ENCODE measurements around the gene PPIE. TPM values are rescaled to one million over a fixed set of nuclear protein-coding genes. Genes with fewer than 3 reads are reported as not detected.

PPIE gene
- total and polyA plus RNA-seq, 2 of the 13 experiments (the other 11 are each of a cell fraction or from before 2014, with no cell fraction given): 15.3 to 26.3 TPM

DNA sequence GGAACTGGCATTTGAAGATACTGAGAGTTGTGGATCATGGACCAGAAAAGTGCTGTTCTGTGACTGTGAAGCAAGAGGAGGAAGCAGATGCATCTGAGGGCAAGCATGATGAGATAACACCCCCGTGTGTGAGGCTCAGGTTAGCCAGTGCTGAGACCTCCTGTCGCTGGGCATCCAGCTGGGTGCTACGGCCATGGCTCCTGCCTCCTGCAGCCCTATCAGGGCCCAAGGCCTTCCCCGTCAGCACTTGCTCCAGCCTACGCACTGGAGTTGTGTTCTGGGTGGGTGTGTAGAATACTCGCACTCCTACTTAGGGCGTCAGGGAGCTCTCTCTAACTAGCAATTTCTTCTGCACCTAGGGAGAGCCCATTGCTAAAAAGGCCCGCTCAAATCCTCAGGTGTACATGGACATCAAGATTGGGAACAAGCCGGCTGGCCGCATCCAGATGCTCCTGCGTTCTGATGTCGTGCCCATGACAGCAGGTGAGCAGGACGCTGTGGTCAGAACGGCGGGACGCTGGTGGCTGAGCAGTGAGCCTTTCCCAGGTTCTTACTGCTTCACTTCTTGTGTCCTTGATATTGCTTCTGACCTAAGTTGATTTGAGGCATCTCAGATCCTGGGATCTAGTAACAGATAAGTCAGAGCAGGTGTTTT, 6.5 kb downstream of the PPIE start:
- Histone ChIP-seq H3K4me1 (ENCODE audit: insufficient read depth, low read length) (peaks cover 21% of the 10 kb centered on the region), H3K36me3 (replicated peaks in 1 of 2; ENCODE audit: control insufficient read depth in 1 of 2, insufficient read depth in 2 of 2, low read length in 2 of 2) (peaks cover 8 to 30% of the 10 kb centered on the region in 2 experiments; a peak in 4 of 5 replicates)

More for the DNA sequence above, 6.5 kb downstream of the PPIE start:
- H3K4me3 ChIP-seq (replicated peaks in 1 of 3; ENCODE audit: insufficient read depth in 1 of 3, low read depth in 2 of 3, low read length in 3 of 3): no peak overlapping the region
- in situ Hi-C loops (cut with HindIII; ENCODE audit: extremely low pct_ligation_motif_present, low pct_unique_long_range_greater_than_20kb): no loop called here
- TF ChIP-seq ZNF552 (CRISPR knock-in tag; IDR thresholded peaks at IDR 0.05; ENCODE audit: borderline replicate concordance): no peak
- TF ChIP-seq ZNF460 (CRISPR knock-in tag; IDR thresholded peaks at IDR 0.05; ENCODE audit: borderline replicate concordance): no peak
- TF ChIP-seq ZNF225 (CRISPR knock-in tag; IDR thresholded peaks at IDR 0.05): no peak
- TF ChIP-seq ZNF296 (CRISPR knock-in tag; conservative IDR thresholded peaks at IDR 0.05): no peak
- TF ChIP-seq ZNF644 (CRISPR knock-in tag; IDR thresholded peaks at IDR 0.05; ENCODE audit: low read depth): no peak
- TF ChIP-seq NFYB (CRISPR knock-in tag; IDR thresholded peaks at IDR 0.05): no peak
- TF ChIP-seq SMARCE1 (IDR thresholded peaks at IDR 0.05; ENCODE audit: borderline replicate concordance): no peak
- TF ChIP-seq, protein P1, sequence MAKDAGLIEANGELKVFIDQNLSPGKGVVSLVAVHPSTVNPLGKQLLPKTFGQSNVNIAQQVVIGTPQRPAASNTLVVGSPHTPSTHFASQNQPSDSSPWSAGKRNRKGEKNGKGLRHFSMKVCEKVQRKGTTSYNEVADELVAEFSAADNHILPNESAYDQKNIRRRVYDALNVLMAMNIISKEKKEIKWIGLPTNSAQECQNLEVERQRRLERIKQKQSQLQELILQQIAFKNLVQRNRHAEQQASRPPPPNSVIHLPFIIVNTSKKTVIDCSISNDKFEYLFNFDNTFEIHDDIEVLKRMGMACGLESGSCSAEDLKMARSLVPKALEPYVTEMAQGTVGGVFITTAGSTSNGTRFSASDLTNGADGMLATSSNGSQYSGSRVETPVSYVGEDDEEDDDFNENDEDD (CRISPR knock-in tag; IDR thresholded peaks at IDR 0.05; ENCODE audit: borderline replicate concordance): no peak
- TF ChIP-seq, protein P2, sequence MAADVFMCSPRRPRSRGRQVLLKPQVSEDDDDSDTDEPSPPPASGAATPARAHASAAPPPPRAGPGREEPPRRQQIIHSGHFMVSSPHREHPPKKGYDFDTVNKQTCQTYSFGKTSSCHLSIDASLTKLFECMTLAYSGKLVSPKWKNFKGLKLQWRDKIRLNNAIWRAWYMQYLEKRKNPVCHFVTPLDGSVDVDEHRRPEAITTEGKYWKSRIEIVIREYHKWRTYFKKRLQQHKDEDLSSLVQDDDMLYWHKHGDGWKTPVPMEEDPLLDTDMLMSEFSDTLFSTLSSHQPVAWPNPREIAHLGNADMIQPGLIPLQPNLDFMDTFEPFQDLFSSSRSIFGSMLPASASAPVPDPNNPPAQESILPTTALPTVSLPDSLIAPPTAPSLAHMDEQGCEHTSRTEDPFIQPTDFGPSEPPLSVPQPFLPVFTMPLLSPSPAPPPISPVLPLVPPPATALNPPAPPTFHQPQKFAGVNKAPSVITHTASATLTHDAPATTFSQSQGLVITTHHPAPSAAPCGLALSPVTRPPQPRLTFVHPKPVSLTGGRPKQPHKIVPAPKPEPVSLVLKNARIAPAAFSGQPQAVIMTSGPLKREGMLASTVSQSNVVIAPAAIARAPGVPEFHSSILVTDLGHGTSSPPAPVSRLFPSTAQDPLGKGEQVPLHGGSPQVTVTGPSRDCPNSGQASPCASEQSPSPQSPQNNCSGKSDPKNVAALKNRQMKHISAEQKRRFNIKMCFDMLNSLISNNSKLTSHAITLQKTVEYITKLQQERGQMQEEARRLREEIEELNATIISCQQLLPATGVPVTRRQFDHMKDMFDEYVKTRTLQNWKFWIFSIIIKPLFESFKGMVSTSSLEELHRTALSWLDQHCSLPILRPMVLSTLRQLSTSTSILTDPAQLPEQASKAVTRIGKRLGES (CRISPR knock-in tag; IDR thresholded peaks at IDR 0.05; ENCODE audit: borderline replicate concordance): no peak
- no peak for TF ChIP-seq NRL (CRISPR knock-in tag; IDR thresholded peaks at IDR 0.05; ENCODE audit: borderline replicate concordance)
- no peak for TF ChIP-seq FOXP1 (IDR thresholded peaks at IDR 0.05)
- no peak for TF ChIP-seq FOXP1 (CRISPR knock-in tag; IDR thresholded peaks at IDR 0.05)
- no peak for TF ChIP-seq ZNF749 (CRISPR knock-in tag; IDR thresholded peaks at IDR 0.05; ENCODE audit: borderline replicate concordance)
- no peak for TF ChIP-seq ARNT2 (CRISPR knock-in tag; IDR thresholded peaks at IDR 0.05; ENCODE audit: low read depth)
- TF ChIP-seq CC2D1A (CRISPR knock-in tag; IDR thresholded peaks at IDR 0.05): no peak
- no peak for TF ChIP-seq TCF7 (IDR thresholded peaks at IDR 0.05; ENCODE audit: low read depth)
- TF ChIP-seq, protein P3, sequence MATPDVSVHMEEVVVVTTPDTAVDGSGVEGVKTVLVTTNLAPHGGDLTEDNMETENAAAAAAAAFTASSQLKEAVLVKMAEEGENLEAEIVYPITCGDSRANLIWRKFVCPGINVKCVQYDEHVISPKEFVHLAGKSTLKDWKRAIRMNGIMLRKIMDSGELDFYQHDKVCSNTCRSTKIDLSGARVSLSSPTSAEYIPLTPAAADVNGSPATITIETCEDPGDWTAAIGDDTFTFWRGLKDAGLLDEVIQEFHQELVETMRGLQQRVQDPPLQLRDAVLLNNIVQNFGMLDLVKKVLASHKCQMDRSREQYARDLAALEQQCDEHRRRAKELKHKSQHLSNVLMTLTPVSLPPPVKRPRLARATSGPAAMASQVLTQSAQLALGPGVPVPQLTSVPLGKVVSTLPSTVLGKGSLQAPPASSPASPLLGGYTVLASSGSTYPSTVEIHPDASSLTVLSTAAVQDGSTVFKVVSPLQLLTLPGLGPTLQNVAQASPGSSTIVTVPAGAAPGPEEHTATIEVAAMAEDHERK (CRISPR knock-in tag; IDR thresholded peaks at IDR 0.05; ENCODE audit: low read depth): no peak
- ChIA-PET CTCF (ENCODE audit: low intra/inter-chr PET ratio, low total read pairs) (no interaction called here), POLR2A (no interaction called here)
- H2AFZ ChIP-seq (ENCODE audit: low read length): no peak overlapping the region
- no peak overlapping the region for H3K4me2 ChIP-seq (ENCODE audit: low read depth, low read length)
- intact Hi-C loops (cut with micrococcal nuclease; ENCODE audit: unreplicated experiment): no loop called here
- no peaks in the 10 kb centered on the region for H3K9me3 ChIP-seq (ENCODE audit: low read length)
- H4K20me1 ChIP-seq (ENCODE audit: insufficient read depth, low read length): no peaks in the 10 kb centered on the region
- BruUV-seq (replicated peaks): no TSS peak
- DNase-seq (ENCODE audit: low spot score) (no peak), ATAC-seq (no peak), FAIRE-seq (no peak)
- WGBS (ENCODE audit: low lambda C conversion rate): 80% methylated on average over 13 of the region's 16 CpGs
- no peak overlapping the region for H3K27ac ChIP-seq (ENCODE audit: extremely low read length, insufficient read depth, low read length)
- no peaks in the 10 kb centered on the region for H3K27me3 ChIP-seq (ENCODE audit: control insufficient read depth in 1 of 2, insufficient read depth in 2 of 2, low read length in 2 of 2)
- H3K79me2 ChIP-seq (ENCODE audit: insufficient read depth, low read length): no peaks in the 10 kb centered on the region
- no peak overlapping the region for H3K9ac ChIP-seq (ENCODE audit: insufficient read depth, low read depth, low read length)
